ENCODE data around the gene BMPR1B.

The BMPR1B gene

DNA sequence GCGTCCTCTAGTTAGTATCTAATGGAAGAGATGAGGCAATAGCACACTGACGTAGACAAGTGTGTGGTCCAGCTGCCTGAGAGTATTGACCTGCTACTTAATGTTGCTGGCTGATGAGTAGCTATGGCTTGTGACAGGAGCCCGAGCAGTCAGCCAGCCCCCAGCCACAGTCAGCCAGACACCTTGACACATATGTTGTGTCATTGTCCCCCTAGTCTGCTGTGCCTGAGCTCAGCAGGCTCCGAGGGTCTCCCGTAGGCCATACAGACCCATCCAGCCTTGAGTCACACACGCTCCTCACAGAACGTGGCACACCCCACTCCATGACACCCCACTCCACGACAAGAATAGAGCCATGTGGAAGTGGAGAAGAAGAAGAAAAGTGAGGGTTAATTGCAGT lies 428.9 kb downstream of the BMPR1B start:
- no peaks in the 10 kb centered on the region for H3K9me3 ChIP-seq (ENCODE audit: control insufficient read depth, insufficient read depth, low read length)
- no peaks in the 10 kb centered on the region for H3K36me3 ChIP-seq (ENCODE audit: control insufficient read depth, insufficient read depth, low read length)
- no peaks in the 10 kb centered on the region for H3K27me3 ChIP-seq (ENCODE audit: control insufficient read depth, insufficient read depth, low read length)
- no CpG with 5 or more reads among the region's 8 CpGs for WGBS (ENCODE audit: insufficient coverage, insufficient read length)
- no peak overlapping the region for H3K27ac ChIP-seq (ENCODE audit: low read length)
- H3K4me1 ChIP-seq (ENCODE audit: control insufficient read depth, insufficient read depth, low read length), result no peaks in the 10 kb centered on the region
- no peak for DNase-seq (ENCODE audit: low read depth, low spot score)
- no peak overlapping the region for H3K4me3 ChIP-seq (ENCODE audit: low read length)

DNA sequence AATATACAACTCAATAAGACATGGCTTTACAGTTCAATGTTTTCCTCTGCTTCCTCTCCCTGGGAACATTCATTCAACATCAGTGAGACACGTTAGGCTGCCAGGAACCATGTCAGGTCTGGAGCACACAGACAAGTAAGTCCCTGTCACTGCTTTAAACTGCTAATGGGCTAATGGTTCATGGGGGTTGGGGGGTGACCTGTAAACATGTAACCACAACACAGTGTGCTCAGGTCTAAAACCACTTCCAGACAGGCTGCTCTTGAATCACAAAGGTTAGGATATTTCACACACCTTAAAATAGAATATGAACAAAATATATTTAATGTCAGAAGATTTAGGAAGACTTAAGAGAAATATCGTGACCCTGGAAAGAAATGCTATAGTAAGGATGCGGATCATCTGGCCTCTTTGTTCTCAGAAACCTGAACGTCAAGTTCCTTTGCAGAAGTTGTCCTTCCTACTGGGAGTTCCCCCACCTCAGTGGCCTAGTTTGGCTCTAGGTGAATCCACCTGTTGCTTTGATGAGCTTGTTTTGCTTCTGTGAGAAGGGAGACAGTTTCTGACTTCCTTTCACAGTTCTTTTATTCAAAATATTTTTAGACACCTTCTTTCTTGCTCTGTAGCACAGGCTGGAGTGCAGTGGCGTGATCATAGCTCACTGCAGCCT lies 431.1 kb downstream of the BMPR1B start:
- no CpG with 5 or more reads among the region's 5 CpGs for WGBS (ENCODE audit: insufficient coverage, insufficient read length)
- Histone ChIP-seq H3K4me3 (ENCODE audit: low read length) (no peak overlapping the region), H3K9me3 (ENCODE audit: control insufficient read depth, insufficient read depth, low read length) (no peaks in the 10 kb centered on the region), H3K27ac (ENCODE audit: low read length) (no peak overlapping the region), H3K27me3 (ENCODE audit: control insufficient read depth, insufficient read depth, low read length) (no peaks in the 10 kb centered on the region), H3K4me1 (ENCODE audit: control insufficient read depth, insufficient read depth, low read length) (no peaks in the 10 kb centered on the region), H3K36me3 (ENCODE audit: control insufficient read depth, insufficient read depth, low read length) (no peaks in the 10 kb centered on the region)
- no peak for DNase-seq (ENCODE audit: low read depth, low spot score)

DNA sequence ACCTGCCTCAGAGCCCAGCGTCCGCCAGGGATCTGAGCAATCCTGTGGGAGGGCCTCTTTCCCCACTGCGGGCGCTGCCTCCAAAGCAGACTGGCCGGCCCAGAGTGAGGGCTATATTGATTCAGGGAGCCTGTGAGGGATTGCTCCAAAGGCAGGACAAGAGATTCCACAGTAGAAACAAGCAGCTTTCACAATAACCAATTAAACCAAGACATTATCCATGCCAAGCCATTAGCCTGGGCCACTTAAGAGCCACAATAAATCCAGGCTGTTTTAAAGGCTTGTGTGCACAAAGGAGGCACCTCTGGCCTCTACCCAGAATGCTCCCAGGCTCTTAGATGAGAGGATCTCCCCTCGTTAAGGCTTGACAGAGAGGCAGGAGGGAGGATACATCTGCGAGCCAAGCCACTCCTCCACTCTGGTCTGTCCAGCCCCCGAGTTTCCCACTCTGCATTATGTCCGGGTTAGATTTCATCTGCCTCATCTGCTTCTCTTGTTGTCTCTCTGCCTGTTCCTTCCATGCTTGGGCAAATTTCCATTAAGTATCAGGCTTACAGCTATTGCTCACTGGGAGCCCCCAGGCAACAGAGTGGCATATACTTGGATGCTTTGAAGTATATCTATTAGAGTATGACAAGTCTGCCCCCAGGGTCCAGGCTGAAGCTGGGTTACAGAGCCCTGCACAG lies 433.1 kb downstream of the BMPR1B start:
- Histone ChIP-seq H3K4me1 (ENCODE audit: control insufficient read depth, insufficient read depth, low read length) (peaks cover 2% of the 10 kb centered on the region; the same call in 1 of the 2 replicates), H3K36me3 (ENCODE audit: control insufficient read depth, insufficient read depth, low read length) (no peaks in the 10 kb centered on the region), H3K27ac (ENCODE audit: low read length) (no peak overlapping the region), H3K27me3 (ENCODE audit: control insufficient read depth, insufficient read depth, low read length) (no peaks in the 10 kb centered on the region), H3K9me3 (ENCODE audit: control insufficient read depth, insufficient read depth, low read length) (no peaks in the 10 kb centered on the region), H3K4me3 (ENCODE audit: low read length) (no peak overlapping the region)
- no CpG with 5 or more reads among the region's 9 CpGs for WGBS (ENCODE audit: insufficient coverage, insufficient read length)
- DNase-seq (ENCODE audit: low read depth, low spot score), result no peak

DNA sequence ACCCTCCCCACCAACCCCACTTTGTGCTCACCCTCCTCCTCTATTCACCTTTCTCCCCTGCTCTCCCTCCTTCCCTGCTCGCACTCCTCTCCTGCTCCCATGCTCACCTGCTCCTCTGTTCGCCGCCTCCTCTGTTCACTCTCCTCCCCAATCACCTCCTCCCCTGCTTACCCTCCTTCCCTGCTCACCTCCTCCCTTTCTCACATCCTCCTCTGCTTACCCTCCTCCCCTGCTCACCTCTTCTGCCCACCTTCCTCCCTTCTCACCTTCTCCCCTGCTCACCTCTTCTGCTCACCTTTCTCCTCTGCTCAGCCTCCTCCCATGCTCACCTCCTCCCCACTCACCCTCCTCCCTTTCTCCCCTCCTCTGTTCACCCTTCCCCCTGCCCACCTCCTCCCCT lies 433.8 kb downstream of the BMPR1B start:
- H3K4me3 ChIP-seq (ENCODE audit: low read length), result no peak overlapping the region
- H3K27me3 ChIP-seq (ENCODE audit: control insufficient read depth, insufficient read depth, low read length), result no peaks in the 10 kb centered on the region
- no peaks in the 10 kb centered on the region for H3K9me3 ChIP-seq (ENCODE audit: control insufficient read depth, insufficient read depth, low read length)
- DNase-seq (ENCODE audit: low read depth, low spot score), result no peak
- peaks cover 2% of the 10 kb centered on the region; the same call in 1 of the 2 replicates for H3K4me1 ChIP-seq (ENCODE audit: control insufficient read depth, insufficient read depth, low read length)
- no peaks in the 10 kb centered on the region for H3K36me3 ChIP-seq (ENCODE audit: control insufficient read depth, insufficient read depth, low read length)
- H3K27ac ChIP-seq (ENCODE audit: low read length), result no peak overlapping the region
- WGBS (ENCODE audit: insufficient coverage, insufficient read length), result no CpG with 5 or more reads among the region's 3 CpGs

DNA sequence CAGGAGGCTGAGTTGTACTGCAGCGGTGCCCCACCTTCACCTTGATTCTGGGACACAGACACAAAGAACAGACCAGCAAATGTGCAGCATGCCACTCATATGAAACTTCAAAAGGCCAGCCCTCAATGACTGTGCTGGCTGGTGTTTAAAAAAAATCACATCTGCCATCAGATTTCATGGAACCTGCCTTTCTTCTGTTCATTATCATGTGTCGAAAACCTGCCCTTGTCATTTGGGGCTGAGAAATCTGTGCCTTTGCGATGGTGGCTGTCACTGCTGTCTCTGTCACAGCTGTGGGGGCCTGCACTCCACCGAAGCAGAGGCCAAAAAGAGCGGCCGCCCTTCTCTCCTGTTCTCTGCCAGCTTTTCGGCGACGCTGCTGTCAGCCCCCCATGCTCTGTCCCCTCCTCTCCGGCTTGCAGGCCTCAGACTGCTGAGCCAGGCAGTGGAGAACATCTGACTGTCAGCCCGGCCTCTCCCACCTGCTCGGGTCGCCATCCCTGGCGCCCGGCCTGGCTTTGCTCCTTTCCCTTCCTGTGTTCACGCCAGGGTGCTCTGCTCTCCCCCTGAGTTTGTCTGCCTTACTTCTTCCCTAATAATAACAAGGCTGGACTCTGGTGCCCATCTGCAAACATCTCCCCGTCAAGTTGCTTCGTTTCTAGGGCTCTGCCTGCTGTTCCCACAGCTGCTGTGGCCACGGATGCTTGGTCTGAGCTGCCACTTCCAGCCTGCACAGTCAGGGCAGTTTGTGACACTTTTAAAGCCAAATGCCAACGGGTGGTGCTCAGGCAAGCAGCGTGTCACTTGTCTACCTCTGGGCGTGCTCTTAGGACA lies 435.9 kb downstream of the BMPR1B start:
- WGBS (ENCODE audit: insufficient coverage, insufficient read length), result no CpG with 5 or more reads among the region's 22 CpGs
- no peak for DNase-seq (ENCODE audit: low read depth, low spot score)
- H3K9me3 ChIP-seq (ENCODE audit: control insufficient read depth, insufficient read depth, low read length), result no peaks in the 10 kb centered on the region
- peaks cover 2% of the 10 kb centered on the region; the same call in 1 of the 2 replicates for H3K4me1 ChIP-seq (ENCODE audit: control insufficient read depth, insufficient read depth, low read length)
- H3K4me3 ChIP-seq (ENCODE audit: low read length), result no peak overlapping the region
- no peaks in the 10 kb centered on the region for H3K27me3 ChIP-seq (ENCODE audit: control insufficient read depth, insufficient read depth, low read length)
- H3K36me3 ChIP-seq (ENCODE audit: control insufficient read depth, insufficient read depth, low read length), result no peaks in the 10 kb centered on the region
- H3K27ac ChIP-seq (ENCODE audit: low read length), result no peak overlapping the region

DNA sequence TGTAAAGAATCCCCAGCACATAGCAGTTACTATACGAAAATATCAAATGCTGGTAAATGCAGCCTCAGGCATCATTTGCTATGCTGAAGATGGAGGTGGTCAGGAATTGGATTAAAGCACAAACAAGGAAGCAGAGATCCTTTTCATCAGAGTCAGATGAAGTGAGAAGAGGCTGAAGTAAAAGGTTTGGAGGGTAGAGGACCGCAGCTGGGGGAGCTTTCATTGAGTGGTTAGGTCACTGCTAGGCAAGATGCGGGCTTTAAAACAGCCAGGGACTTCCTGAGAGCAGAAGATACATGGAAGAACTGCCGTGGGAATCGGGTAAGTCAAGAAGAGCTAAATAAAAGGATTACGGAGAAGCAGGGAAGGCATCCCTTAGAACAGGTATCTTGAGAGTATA lies 439.6 kb downstream of the BMPR1B start:
- WGBS (ENCODE audit: insufficient coverage, insufficient read length), result no CpG with 5 or more reads among the region's 6 CpGs
- Histone ChIP-seq H3K27me3 (ENCODE audit: control insufficient read depth, insufficient read depth, low read length) (no peaks in the 10 kb centered on the region), H3K4me3 (ENCODE audit: low read length) (no peak overlapping the region), H3K27ac (ENCODE audit: low read length) (no peak overlapping the region), H3K36me3 (ENCODE audit: control insufficient read depth, insufficient read depth, low read length) (no peaks in the 10 kb centered on the region), H3K9me3 (ENCODE audit: control insufficient read depth, insufficient read depth, low read length) (no peaks in the 10 kb centered on the region), H3K4me1 (ENCODE audit: control insufficient read depth, insufficient read depth, low read length) (peaks cover 2% of the 10 kb centered on the region; the same call in 1 of the 2 replicates)
- no peak for DNase-seq (ENCODE audit: low read depth, low spot score)

DNA sequence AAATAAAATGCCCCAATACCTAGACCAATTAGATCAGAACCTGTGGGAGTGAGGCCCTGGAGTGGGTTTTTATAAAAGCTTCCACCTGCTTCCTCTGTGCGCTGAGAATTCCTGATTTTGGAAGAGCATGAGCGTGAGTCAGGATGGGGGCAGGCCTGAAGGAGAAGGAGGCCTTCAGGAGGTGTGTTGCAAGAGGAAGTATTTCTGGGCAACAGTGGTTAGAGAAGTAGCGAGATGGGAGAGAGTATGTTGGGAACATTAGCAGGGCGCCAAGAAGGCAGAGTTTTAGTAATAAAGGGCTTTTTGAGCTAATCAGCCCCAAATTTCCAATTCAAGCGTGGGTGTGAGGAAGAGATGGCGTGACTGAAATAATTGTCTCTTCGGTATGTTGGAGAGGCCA lies 441.2 kb downstream of the BMPR1B start:
- Histone ChIP-seq H3K9me3 (ENCODE audit: control insufficient read depth, insufficient read depth, low read length) (no peaks in the 10 kb centered on the region), H3K27ac (ENCODE audit: low read length) (no peak overlapping the region), H3K4me1 (ENCODE audit: control insufficient read depth, insufficient read depth, low read length) (peaks cover 2% of the 10 kb centered on the region; the same call in 1 of the 2 replicates), H3K27me3 (ENCODE audit: control insufficient read depth, insufficient read depth, low read length) (no peaks in the 10 kb centered on the region), H3K4me3 (ENCODE audit: low read length) (no peak overlapping the region), H3K36me3 (ENCODE audit: control insufficient read depth, insufficient read depth, low read length) (no peaks in the 10 kb centered on the region)
- WGBS (ENCODE audit: insufficient coverage, insufficient read length), result no CpG with 5 or more reads among the region's 7 CpGs
- no peak for DNase-seq (ENCODE audit: low read depth, low spot score)

DNA sequence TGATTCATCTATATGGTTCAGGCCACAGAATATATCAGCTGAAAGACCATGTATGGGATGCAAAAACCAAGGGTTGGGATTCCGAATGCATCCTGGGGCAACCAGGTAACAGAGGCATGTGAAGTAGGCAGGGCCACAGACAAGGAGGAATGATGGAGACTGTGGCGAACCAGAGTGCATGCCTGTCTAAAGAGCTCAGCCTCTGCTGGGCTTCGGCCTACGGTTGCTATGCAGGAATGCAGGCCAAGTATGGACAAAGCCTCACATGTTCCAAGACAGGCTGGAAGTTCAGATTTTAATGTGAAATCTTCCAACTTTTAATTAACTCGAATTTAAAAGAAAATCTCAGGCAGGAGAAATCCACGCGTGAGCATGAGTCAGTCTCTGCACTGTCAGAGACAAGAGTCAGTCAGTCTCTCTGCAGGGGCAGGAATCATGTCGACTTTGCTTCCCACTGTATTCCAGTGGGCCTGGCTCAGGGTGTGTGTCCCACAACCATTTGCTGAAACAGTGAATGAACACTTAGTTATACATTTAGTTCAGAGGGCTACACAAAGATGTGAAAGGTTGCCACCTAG lies 446.6 kb downstream of the BMPR1B start:
- H3K9me3 ChIP-seq (ENCODE audit: control insufficient read depth, insufficient read depth, low read length), result no peaks in the 10 kb centered on the region
- WGBS (ENCODE audit: insufficient coverage, insufficient read length), result no CpG with 5 or more reads among the region's 8 CpGs
- no peak for DNase-seq (ENCODE audit: low read depth, low spot score)

DNA sequence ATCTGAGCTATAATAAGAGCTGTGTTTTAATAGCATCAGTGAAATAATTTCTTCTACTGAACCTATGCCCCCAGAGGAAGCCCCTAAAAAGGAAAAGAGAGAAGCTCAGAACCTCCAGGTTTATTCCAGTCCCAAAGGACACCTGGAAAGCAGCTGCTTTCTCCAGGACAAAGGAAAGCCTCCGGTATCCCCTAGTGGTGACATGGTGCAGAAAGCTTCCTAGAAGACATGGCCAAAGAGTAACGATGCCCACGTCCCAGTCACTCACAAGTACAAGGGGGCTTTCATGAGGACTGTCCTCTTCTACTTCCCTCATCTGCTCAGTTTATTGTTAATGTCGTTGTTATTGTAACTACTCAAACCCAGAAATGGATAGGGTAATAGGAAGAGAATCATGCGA lies 447.1 kb downstream of the BMPR1B start:
- Histone ChIP-seq H3K4me1 (ENCODE audit: control insufficient read depth, insufficient read depth, low read length) (no peaks in the 10 kb centered on the region), H3K27ac (ENCODE audit: low read length) (no peak overlapping the region), H3K36me3 (ENCODE audit: control insufficient read depth, insufficient read depth, low read length) (no peaks in the 10 kb centered on the region), H3K4me3 (ENCODE audit: low read length) (no peak overlapping the region), H3K27me3 (ENCODE audit: control insufficient read depth, insufficient read depth, low read length) (no peaks in the 10 kb centered on the region), H3K9me3 (ENCODE audit: control insufficient read depth, insufficient read depth, low read length) (no peaks in the 10 kb centered on the region)
- WGBS (ENCODE audit: insufficient coverage, insufficient read length), result no CpG with 5 or more reads among the region's 5 CpGs
- DNase-seq (ENCODE audit: low read depth, low spot score), result no peak

More for the DNA sequence above, 446.6 kb downstream of the BMPR1B start:
- Histone ChIP-seq H3K36me3 (ENCODE audit: control insufficient read depth, insufficient read depth, low read length) (no peaks in the 10 kb centered on the region), H3K27ac (ENCODE audit: low read length) (no peak overlapping the region), H3K4me1 (ENCODE audit: control insufficient read depth, insufficient read depth, low read length) (no peaks in the 10 kb centered on the region), H3K4me3 (ENCODE audit: low read length) (no peak overlapping the region), H3K27me3 (ENCODE audit: control insufficient read depth, insufficient read depth, low read length) (no peaks in the 10 kb centered on the region)

Data from iPS DF 6.9 (cell line).